ENCODE results near the gene OPRM1. TPM values are rescaled to one million over a fixed set of nuclear protein-coding genes. Genes with fewer than 3 reads are reported as not detected.
A peak's percentile ranks its signal among the peaks of the same experiment; 100 is the strongest.

The OPRM1 gene
- total RNA-seq, 1 donor from 2014 or later = not detected

- H3K9me3 Mint-ChIP-seq (ENCODE audit: low read depth) = no peaks in the 10 kb centered on the region
Measured at GRCh38 chr6:154154389-154154967, 115.4 kb downstream of the OPRM1 start.

GRCh38 chr6:154156135-154156896, 117.3 kb downstream of the OPRM1 start:
- H3K27ac Mint-ChIP-seq = no peak overlapping the region
- H3K4me1 Mint-ChIP-seq (ENCODE audit: low read depth) = no peaks in the 10 kb centered on the region
- no peaks in the 10 kb centered on the region for H3K27me3 Mint-ChIP-seq

More at GRCh38 chr6:154154389-154154967, 115.4 kb downstream of the OPRM1 start:
- H3K36me3 Mint-ChIP-seq (ENCODE audit: insufficient read depth) = no peaks in the 10 kb centered on the region
- no peak overlapping the region for H3K27ac Mint-ChIP-seq
- no peaks in the 10 kb centered on the region for H3K27me3 Mint-ChIP-seq
- H3K4me3 Mint-ChIP-seq (ENCODE audit: low read depth) = no peak overlapping the region
- TF ChIP-seq CTCF (IDR thresholded peaks at IDR 0.05; ENCODE audit: unreplicated experiment) = peak; percentile 87
- DNase-seq (ENCODE audit: low spot score, unreplicated experiment) = no peak
- no peaks in the 10 kb centered on the region for H3K4me1 Mint-ChIP-seq (ENCODE audit: low read depth)

GRCh38 chr6:154157082-154157481, 118.0 kb downstream of the OPRM1 start:
- no peak for TF ChIP-seq CTCF (IDR thresholded peaks at IDR 0.05; ENCODE audit: unreplicated experiment)
- H3K27me3 Mint-ChIP-seq = no peaks in the 10 kb centered on the region
- H3K4me1 Mint-ChIP-seq (ENCODE audit: low read depth) = no peaks in the 10 kb centered on the region
- no peak for DNase-seq (ENCODE audit: low spot score, unreplicated experiment)
- H3K9me3 Mint-ChIP-seq (ENCODE audit: low read depth) = no peaks in the 10 kb centered on the region
- H3K36me3 Mint-ChIP-seq (ENCODE audit: insufficient read depth) = no peaks in the 10 kb centered on the region
- H3K27ac Mint-ChIP-seq = no peak overlapping the region
- no peak overlapping the region for H3K4me3 Mint-ChIP-seq (ENCODE audit: low read depth)

More at GRCh38 chr6:154156135-154156896, 117.3 kb downstream of the OPRM1 start:
- no peaks in the 10 kb centered on the region for H3K36me3 Mint-ChIP-seq (ENCODE audit: insufficient read depth)
- no peak overlapping the region for H3K4me3 Mint-ChIP-seq (ENCODE audit: low read depth)
- no peak for DNase-seq (ENCODE audit: low spot score, unreplicated experiment)
- TF ChIP-seq CTCF (IDR thresholded peaks at IDR 0.05; ENCODE audit: unreplicated experiment) = peak; percentile 49
- no peaks in the 10 kb centered on the region for H3K9me3 Mint-ChIP-seq (ENCODE audit: low read depth)

- DNase-seq (ENCODE audit: low spot score, unreplicated experiment) = no peak
- Mint-ChIP-seq H3K36me3 (ENCODE audit: insufficient read depth) (no peaks in the 10 kb centered on the region), H3K4me1 (ENCODE audit: low read depth) (no peaks in the 10 kb centered on the region), H3K27ac (no peak overlapping the region), H3K9me3 (ENCODE audit: low read depth) (no peaks in the 10 kb centered on the region), H3K27me3 (no peaks in the 10 kb centered on the region), H3K4me3 (ENCODE audit: low read depth) (no peak overlapping the region)
- TF ChIP-seq CTCF (IDR thresholded peaks at IDR 0.05; ENCODE audit: unreplicated experiment) = no peak
Measured at GRCh38 chr6:154157706-154158105, 118.7 kb downstream of the OPRM1 start.

GRCh38 chr6:154159126-154159525, 120.1 kb downstream of the OPRM1 start:
- Mint-ChIP-seq H3K27ac (no peak overlapping the region), H3K27me3 (no peaks in the 10 kb centered on the region), H3K36me3 (ENCODE audit: insufficient read depth) (no peaks in the 10 kb centered on the region), H3K4me3 (ENCODE audit: low read depth) (no peak overlapping the region), H3K9me3 (ENCODE audit: low read depth) (no peaks in the 10 kb centered on the region), H3K4me1 (ENCODE audit: low read depth) (no peaks in the 10 kb centered on the region)
- no peak for DNase-seq (ENCODE audit: low spot score, unreplicated experiment)
- no peak for TF ChIP-seq CTCF (IDR thresholded peaks at IDR 0.05; ENCODE audit: unreplicated experiment)
